ENCODE results near the gene ADNP2.

The ADNP2 gene

DNA sequence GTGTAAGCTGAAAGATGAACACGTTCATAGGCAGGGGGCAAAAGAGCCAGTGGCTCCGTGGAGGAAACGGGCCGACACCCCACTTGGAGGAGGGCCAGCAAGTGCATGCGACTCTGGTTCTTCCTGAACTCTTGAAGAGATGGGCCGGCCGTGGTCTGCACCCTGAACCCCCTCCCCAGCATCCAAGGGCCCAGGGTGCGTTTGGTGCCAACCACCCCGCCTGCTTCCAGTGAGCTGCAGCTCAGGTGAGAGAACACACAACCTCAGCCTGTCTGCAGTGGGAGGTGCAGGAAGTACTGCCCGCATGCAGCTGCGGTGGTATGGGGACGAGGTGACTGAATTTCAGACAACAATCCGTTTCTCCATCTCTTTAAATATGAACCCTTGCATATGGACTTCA lies 58.9 kb downstream of the ADNP2 start:
- TF ChIP-seq, protein P1, sequence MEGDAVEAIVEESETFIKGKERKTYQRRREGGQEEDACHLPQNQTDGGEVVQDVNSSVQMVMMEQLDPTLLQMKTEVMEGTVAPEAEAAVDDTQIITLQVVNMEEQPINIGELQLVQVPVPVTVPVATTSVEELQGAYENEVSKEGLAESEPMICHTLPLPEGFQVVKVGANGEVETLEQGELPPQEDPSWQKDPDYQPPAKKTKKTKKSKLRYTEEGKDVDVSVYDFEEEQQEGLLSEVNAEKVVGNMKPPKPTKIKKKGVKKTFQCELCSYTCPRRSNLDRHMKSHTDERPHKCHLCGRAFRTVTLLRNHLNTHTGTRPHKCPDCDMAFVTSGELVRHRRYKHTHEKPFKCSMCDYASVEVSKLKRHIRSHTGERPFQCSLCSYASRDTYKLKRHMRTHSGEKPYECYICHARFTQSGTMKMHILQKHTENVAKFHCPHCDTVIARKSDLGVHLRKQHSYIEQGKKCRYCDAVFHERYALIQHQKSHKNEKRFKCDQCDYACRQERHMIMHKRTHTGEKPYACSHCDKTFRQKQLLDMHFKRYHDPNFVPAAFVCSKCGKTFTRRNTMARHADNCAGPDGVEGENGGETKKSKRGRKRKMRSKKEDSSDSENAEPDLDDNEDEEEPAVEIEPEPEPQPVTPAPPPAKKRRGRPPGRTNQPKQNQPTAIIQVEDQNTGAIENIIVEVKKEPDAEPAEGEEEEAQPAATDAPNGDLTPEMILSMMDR (IDR thresholded peaks at IDR 0.05; ENCODE audit: poor library complexity, severe bottlenecking): no peak
- Histone ChIP-seq H3K9me3 (ENCODE audit: severe bottlenecking) (no peaks in the 10 kb centered on the region), H3K27me3 (ENCODE audit: insufficient read depth, poor library complexity, severe bottlenecking) (no peaks in the 10 kb centered on the region), H3K36me3 (ENCODE audit: low read depth) (no peaks in the 10 kb centered on the region), H3K4me1 (ENCODE audit: insufficient read depth, poor library complexity, severe bottlenecking) (peaks cover 4% of the 10 kb centered on the region), H3K4me3 (ENCODE audit: severe bottlenecking) (no peak overlapping the region), H3K27ac (ENCODE audit: poor library complexity, severe bottlenecking) (no peak overlapping the region)
- DNase-seq (ENCODE audit: low spot score): no peak
- ATAC-seq (ENCODE audit: low read depth): no peak

- Histone ChIP-seq H3K27ac (ENCODE audit: poor library complexity, severe bottlenecking) (no peak overlapping the region), H3K27me3 (ENCODE audit: insufficient read depth, poor library complexity, severe bottlenecking) (no peaks in the 10 kb centered on the region), H3K36me3 (ENCODE audit: low read depth) (no peaks in the 10 kb centered on the region), H3K4me3 (ENCODE audit: severe bottlenecking) (no peak overlapping the region), H3K9me3 (ENCODE audit: severe bottlenecking) (no peaks in the 10 kb centered on the region), H3K4me1 (ENCODE audit: insufficient read depth, poor library complexity, severe bottlenecking) (peaks cover 4% of the 10 kb centered on the region)
- ATAC-seq (ENCODE audit: low read depth): no peak
- TF ChIP-seq, protein P1 (IDR thresholded peaks at IDR 0.05; ENCODE audit: poor library complexity, severe bottlenecking): no peak
- DNase-seq (ENCODE audit: low spot score): no peak
Measured at GRCh38 chr18:80168346-80168745, 59.3 kb downstream of the ADNP2 start.

DNA sequence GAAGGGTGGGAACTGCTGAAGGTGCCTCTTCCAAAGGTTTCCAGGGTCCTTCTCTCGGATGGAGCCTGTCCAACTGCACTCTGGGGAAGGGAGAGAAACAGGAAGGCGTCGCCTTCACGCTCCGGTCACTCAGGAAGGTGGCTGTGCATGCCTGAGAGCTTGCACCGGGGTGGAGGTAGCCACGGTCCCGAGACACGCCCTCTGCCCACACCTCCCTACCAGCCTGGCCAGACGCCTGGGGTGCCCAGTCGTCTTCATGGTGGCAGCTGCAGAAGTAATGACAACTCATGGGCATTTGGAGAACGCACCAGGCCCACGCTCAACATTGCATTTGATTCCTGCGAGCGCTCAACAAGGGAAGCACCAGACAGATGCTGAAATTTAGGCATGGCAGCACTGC lies 59.9 kb downstream of the ADNP2 start:
- TF ChIP-seq, protein P1 (IDR thresholded peaks at IDR 0.05; ENCODE audit: poor library complexity, severe bottlenecking): no peak
- ATAC-seq (ENCODE audit: low read depth) (no peak), DNase-seq (ENCODE audit: low spot score) (no peak)
- no peak overlapping the region for H3K27ac ChIP-seq (ENCODE audit: poor library complexity, severe bottlenecking)
- H3K4me1 ChIP-seq (ENCODE audit: insufficient read depth, poor library complexity, severe bottlenecking): peaks cover 4% of the 10 kb centered on the region
- no peaks in the 10 kb centered on the region for H3K27me3 ChIP-seq (ENCODE audit: insufficient read depth, poor library complexity, severe bottlenecking)
- no peak overlapping the region for H3K4me3 ChIP-seq (ENCODE audit: severe bottlenecking)
- H3K36me3 ChIP-seq (ENCODE audit: low read depth): no peaks in the 10 kb centered on the region
- no peaks in the 10 kb centered on the region for H3K9me3 ChIP-seq (ENCODE audit: severe bottlenecking)

DNA sequence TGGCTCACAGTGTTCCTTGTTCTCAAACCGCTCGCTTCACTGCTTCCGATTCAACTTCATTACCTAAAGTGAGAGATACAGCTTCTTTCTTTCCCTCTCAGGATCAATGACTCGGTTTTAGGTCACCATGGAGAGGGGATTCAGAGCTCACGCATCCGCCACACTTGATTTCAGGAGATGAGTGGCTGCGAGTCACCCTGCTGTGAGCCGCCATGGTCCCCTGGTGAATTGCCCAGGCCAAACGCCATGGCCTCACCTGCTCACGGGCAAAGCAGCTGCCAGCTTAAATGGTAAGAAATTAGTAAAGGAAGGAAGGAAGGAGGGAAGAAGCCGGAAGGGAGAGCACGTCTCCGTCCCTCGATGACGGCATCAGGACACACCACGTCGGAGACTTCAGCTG lies 60.5 kb downstream of the ADNP2 start:
- no peaks in the 10 kb centered on the region for H3K9me3 ChIP-seq (ENCODE audit: severe bottlenecking)
- H3K27me3 ChIP-seq (ENCODE audit: insufficient read depth, poor library complexity, severe bottlenecking): no peaks in the 10 kb centered on the region
- DNase-seq (ENCODE audit: low spot score) (no peak), ATAC-seq (ENCODE audit: low read depth) (no peak)
- no peak overlapping the region for H3K4me3 ChIP-seq (ENCODE audit: severe bottlenecking)
- TF ChIP-seq, protein P1 (IDR thresholded peaks at IDR 0.05; ENCODE audit: poor library complexity, severe bottlenecking): no peak
- H3K4me1 ChIP-seq (ENCODE audit: insufficient read depth, poor library complexity, severe bottlenecking): peaks cover 4% of the 10 kb centered on the region
- no peaks in the 10 kb centered on the region for H3K36me3 ChIP-seq (ENCODE audit: low read depth)
- H3K27ac ChIP-seq (ENCODE audit: poor library complexity, severe bottlenecking): no peak overlapping the region

DNA sequence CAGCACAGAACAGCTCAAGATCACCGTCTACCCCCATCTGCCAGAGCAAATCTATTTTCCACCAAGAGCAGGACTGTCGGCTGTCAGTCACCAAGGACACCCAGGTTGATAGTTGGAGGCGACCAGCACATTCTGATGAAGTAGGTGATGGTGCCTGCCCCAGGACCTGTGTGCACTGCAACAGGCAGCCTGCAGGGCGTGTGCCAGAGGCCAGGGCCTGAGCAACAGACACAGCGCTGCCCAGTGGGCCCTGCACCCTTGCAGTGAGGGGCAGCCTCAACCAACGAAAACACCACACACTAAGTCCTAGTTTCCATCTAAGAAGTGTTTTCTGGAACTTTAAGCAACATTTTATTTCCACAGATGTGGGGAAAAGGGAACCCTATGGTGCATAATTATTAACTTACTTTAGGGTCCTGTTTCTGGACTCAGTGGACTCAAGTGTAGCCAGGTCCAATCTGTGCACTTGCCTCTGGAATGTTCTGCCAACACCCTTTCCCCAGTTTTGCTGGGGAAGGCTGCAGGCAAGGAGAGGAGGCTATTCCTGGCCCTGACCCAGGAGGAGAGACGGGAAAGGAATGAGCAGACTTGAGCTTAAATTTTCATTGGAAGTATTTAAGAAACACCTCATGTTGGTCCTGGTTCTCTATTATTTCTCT lies 61.5 kb downstream of the ADNP2 start:
- H3K4me1 ChIP-seq (ENCODE audit: insufficient read depth, poor library complexity, severe bottlenecking): peaks cover 4% of the 10 kb centered on the region
- no peaks in the 10 kb centered on the region for H3K27me3 ChIP-seq (ENCODE audit: insufficient read depth, poor library complexity, severe bottlenecking)
- TF ChIP-seq, protein P1 (IDR thresholded peaks at IDR 0.05; ENCODE audit: poor library complexity, severe bottlenecking): no peak
- no peak overlapping the region for H3K4me3 ChIP-seq (ENCODE audit: severe bottlenecking)
- no peaks in the 10 kb centered on the region for H3K36me3 ChIP-seq (ENCODE audit: low read depth)
- H3K27ac ChIP-seq (ENCODE audit: poor library complexity, severe bottlenecking): no peak overlapping the region
- DNase-seq (ENCODE audit: low spot score): no peak
- no peak for ATAC-seq (ENCODE audit: low read depth)
- no peaks in the 10 kb centered on the region for H3K9me3 ChIP-seq (ENCODE audit: severe bottlenecking)
